Aorta (tissue), 5 donors: ENCODE measurements around the gene ELANE. TPM values are rescaled to one million over a fixed set of nuclear protein-coding genes. Genes with fewer than 3 reads are reported as not detected.
A peak's percentile ranks its signal among the peaks of the same experiment; 100 is the strongest.

Experiments used
- ATAC-seq: fragments of 200-7000 bp; cut with Tn5 transposase; one replicate; pipeline ENCODE4 v1.9.1; 2022; ENCODE audit warnings: moderate library complexity; ENCODE audit not compliant: low FRiP score
- DNase-seq, 2 donors: peaks; one replicate each; pipeline ENCODE4 v3.0.0-alpha.2; 2020
- H3K27ac ChIP-seq, 2 donors: one replicate each; pipeline ENCODE4 v1.5.1; 2013; ENCODE audit warnings: low read length in 2 of 2, mild to moderate bottlenecking in 2 of 2, moderate library complexity in 2 of 2, control low read depth in 1 of 2, inconsistent platforms in 1 of 2, low read depth in 1 of 2
- H3K27me3 ChIP-seq, 2 donors: one replicate each; pipeline ENCODE4 v1.6.1; 2013; ENCODE audit warnings: control low read depth in 1 of 2, low read length in 1 of 2, mild to moderate bottlenecking in 1 of 2, moderate library complexity in 1 of 2; ENCODE audit not compliant: insufficient read depth in 2 of 2, control insufficient read depth in 1 of 2
- H3K36me3 ChIP-seq, 2 donors: one replicate each; pipeline ENCODE4 v1.6.1; 2013; ENCODE audit warnings: control low read depth in 1 of 2, low read length in 1 of 2, mild to moderate bottlenecking in 1 of 2; ENCODE audit not compliant: insufficient read depth in 2 of 2, control insufficient read depth in 1 of 2
- H3K4me1 ChIP-seq, 2 donors: one replicate each; pipeline ENCODE4 v1.6.1; 2013; ENCODE audit warnings: low read length in 2 of 2, control low read depth in 1 of 2, mild to moderate bottlenecking in 1 of 2, moderate library complexity in 1 of 2; ENCODE audit not compliant: insufficient read depth in 2 of 2, control insufficient read depth in 1 of 2
- H3K4me3 ChIP-seq, 2 donors: one replicate each; pipeline ENCODE4 v1.5.1; 2013; ENCODE audit warnings: low read length in 2 of 2, control low read depth in 1 of 2, mild to moderate bottlenecking in 1 of 2
- H3K9me3 ChIP-seq: one replicate; pipeline ENCODE4 v1.6.1; 2013; ENCODE audit warnings: mild to moderate bottlenecking, low read length; ENCODE audit not compliant: control insufficient read depth
- WGBS, 2 donors: extraction: QIAGEN DNeasy Blood & Tissue Kit; methylation state at CpG; one replicate each; pipeline ENCODE4 v1.1.7; 2013; 5-methylcytosine and 5-hydroxymethylcytosine counted together
- intact Hi-C, 2 donors: fragments of 100-400 bp; cut with DNase I; formaldehyde crosslinking; loops; one replicate each; pipeline versions ENCODE4 v1.14.2 to v1.15.0; 2022
- polyA plus RNA-seq, 2 donors: library from polyadenylated mRNA; stranded (reverse); fragments of 200-250 nt; gene quantifications; one replicate each; pipeline ENCODE4 v1.2.3, GENCODE V29; 2013
- total RNA-seq, 2 donors: library from RNA; stranded (reverse); fragmentation: NEBNext Ultra II Directional; extraction: Animal tissue kit (Norgen Biotek cat#: 25700); gene quantifications; one replicate each; pipeline ENCODE4 v1.2.1, GENCODE V29; 2021
- donor health status: healthy with polysubstance abuse.
- donor health status: Bipolar disorder and iron deficiency.
- donor health status: DM: no; HTN: no; CAD: no.
- donor health status: DM: no; HTN: no; CAD: no.
- donor health status: DM: yes; HTN: yes; CAD: no.

Gene ELANE
- total and polyA plus RNA-seq, 4 donors = 2.0 TPM; not detected in 3

DNA sequence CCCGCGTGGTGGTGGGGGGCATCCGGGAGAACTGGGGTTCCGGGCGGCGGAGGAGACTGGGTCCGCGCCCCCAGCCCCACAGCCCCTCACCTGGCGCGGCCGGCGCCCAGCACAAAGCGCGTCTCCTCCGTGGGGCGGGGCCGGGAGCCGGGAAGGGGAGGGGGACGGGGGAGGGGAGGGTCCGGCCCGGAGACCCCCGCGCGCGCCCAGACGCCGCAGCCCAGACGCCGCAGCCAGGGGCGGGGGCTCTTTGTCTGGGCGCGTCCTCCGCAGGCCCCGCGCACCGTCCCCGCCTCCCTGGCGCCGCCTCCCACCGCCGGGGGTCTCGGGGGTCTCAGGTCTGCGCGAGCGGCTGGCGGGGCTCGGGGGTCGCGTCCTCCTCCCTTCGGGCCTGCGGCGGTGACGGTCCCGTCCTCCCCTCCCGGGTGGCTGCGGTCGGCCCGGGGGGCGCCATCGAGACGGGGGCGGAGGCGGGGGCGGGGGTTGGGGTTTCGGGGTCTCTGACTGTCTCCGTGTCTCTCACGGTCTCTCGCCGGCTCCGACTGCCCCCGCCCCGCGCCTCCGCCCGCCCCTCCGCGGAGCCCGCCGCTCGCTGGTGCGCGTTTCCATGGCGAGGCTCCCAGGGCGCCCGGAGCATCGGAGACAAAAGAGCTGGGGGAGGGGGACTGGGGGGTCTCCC is 30.1 kb upstream of the ELANE start, which contains the start of gene PLPPR3:
TSS of gene PLPPR3 (minus strand) at position 131 of the 679 bp plus-strand sequence. CDS start 396 bp downstream, outside the sequence.
- ATAC-seq (no peak), DNase-seq (no peak)
- intact Hi-C loops = no loop called here
- Histone ChIP-seq H3K4me1 (no peaks in the 10 kb centered on the region), H3K36me3 (no peaks in the 10 kb centered on the region), H3K27ac (no peak within 1 kb of the TSS), H3K9me3 (no peaks in the 10 kb centered on the region), H3K4me3 (no peak within 1 kb of the TSS), H3K27me3 (no peaks in the 10 kb centered on the region)
- WGBS, 2 donors = 1% methylated on average over 38 to 86 of the region's 86 CpGs

DNA sequence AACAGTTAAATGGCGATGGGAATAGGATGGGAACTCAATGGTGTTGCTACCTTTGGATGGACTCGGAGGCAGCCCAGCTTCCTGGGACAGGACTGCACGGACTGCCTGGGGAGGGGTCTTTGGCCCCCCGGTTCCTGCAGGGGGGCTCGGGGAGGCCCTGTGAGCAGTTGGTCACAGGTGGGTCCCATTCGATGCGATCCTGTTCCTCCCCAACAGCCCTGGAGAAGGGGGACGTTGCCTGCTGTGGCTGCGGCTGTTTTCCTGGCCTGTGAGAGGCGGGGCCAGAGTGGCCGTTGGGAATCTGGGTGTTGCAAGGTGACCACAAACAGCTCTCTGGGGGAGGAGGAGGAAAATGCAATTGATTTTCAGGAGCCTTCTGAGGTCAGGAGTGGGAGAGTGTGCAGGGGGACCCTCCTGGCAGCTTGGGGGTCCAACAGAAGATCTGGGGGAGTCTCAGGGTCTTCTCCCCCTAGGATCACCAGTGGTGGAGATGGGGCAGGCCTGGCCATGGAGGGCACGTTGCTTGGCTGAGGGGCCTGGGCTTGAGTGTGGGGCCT is 28.5 kb upstream of the ELANE start:
- H3K27ac ChIP-seq = no peak overlapping the region
- no peaks in the 10 kb centered on the region for H3K36me3 ChIP-seq
- no peaks in the 10 kb centered on the region for H3K4me1 ChIP-seq
- no peaks in the 10 kb centered on the region for H3K27me3 ChIP-seq
- no peak for DNase-seq
- no peak for ATAC-seq
- intact Hi-C loops = no loop called here
- WGBS, 2 donors = 60 to 68% methylated on average over 12 of the region's 12 CpGs
- no peaks in the 10 kb centered on the region for H3K9me3 ChIP-seq
- H3K4me3 ChIP-seq = no peak overlapping the region

DNA sequence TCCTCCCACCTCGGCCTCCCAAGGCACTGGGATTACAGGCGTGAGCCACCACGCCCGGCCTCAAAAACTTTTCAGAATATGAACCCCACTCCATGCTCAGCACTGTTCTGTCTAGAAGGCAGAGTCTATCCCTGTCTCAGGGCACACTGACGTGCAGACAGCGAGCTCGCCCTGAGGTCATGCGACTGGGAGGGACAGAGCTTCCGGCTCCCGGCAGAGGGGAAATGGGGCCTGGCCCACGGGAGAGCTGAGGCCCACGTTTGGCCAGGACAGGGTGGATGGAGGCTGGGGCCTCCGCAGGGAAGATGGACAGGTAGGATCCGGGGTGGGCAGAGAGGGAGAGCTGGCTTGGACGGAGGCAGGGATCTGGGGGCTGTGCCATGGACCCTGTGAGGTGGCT is 27.2 kb upstream of the ELANE start:
- intact Hi-C loops = no loop called here
- ATAC-seq = no peak
- H3K27ac ChIP-seq = no peak overlapping the region
- H3K9me3 ChIP-seq = no peaks in the 10 kb centered on the region
- WGBS, 2 donors = 82 to 84% methylated on average over 15 of the region's 15 CpGs
- peak in 1 of 2 donors; percentile 71 for DNase-seq
- no peaks in the 10 kb centered on the region for H3K4me1 ChIP-seq
- H3K27me3 ChIP-seq = no peaks in the 10 kb centered on the region
- no peaks in the 10 kb centered on the region for H3K36me3 ChIP-seq
- H3K4me3 ChIP-seq = no peak overlapping the region

DNA sequence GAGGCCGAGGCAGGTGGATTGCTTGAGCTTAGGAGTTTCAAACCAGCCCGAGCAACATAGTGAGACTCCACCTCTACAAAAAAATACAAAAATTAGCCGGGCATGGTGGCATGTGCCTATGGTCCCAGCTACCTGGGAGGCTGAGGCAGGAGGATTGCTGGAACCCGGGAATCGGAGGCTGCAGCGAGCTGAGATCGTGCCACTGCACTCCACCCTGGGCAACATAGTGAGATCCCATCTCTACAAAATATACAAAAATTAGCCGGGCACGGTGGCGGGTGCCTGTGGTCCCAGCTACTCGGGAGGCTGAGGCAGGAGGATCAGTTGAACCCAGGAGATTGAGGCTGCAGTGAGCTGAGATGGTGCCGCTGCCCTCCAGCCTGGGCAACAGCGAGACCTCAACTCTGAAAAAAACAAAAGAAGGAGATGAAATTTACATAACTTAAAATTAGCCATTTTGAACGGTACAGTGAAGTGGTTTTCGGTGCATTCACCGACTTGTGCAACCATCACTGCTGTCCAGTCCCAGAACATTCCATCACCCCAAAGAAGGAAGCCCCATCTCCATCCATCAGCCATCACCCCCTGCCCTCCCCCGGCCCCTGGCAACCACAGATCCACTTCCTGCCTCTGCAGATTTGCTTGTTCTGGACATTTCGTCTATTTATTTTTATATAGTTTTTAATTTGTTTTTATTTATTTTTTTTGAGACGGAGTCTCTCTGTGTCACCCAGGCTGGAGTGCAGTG is 26.0 kb upstream of the ELANE start:
- Histone ChIP-seq H3K27me3 (no peaks in the 10 kb centered on the region), H3K4me3 (no peak overlapping the region), H3K36me3 (no peaks in the 10 kb centered on the region), H3K9me3 (no peaks in the 10 kb centered on the region), H3K4me1 (no peaks in the 10 kb centered on the region), H3K27ac (no peak overlapping the region)
- DNase-seq (no peak), ATAC-seq (no peak)
- intact Hi-C loops = no loop called here
- WGBS, 2 donors = 77 to 78% methylated on average over 19 of the region's 19 CpGs

GRCh38 chr19:827314-827709 is 24.8 kb upstream of the ELANE start:
- Histone ChIP-seq H3K4me1 (no peaks in the 10 kb centered on the region), H3K9me3 (no peaks in the 10 kb centered on the region), H3K4me3 (no peak overlapping the region), H3K36me3 (no peaks in the 10 kb centered on the region), H3K27ac (no peak overlapping the region), H3K27me3 (no peaks in the 10 kb centered on the region)
- intact Hi-C loops = no loop called here
- WGBS, 2 donors = 86 to 90% methylated on average over 11 of the region's 11 CpGs
- ATAC-seq = no peak
- DNase-seq = no peak

GRCh38 chr19:827710-828321 is 24.3 kb upstream of the ELANE start, which contains the start of gene AZU1:
AZU1 (plus strand) TSS chr19:827837; CDS start chr19:827847, 10 bp downstream.
- WGBS, 2 donors = 73 to 74% methylated on average over 30 to 33 of the region's 33 CpGs
- intact Hi-C loops = no loop called here
- Histone ChIP-seq H3K9me3 (no peaks in the 10 kb centered on the region), H3K27ac (no peak within 1 kb of the TSS), H3K27me3 (no peaks in the 10 kb centered on the region), H3K4me1 (no peaks in the 10 kb centered on the region), H3K36me3 (no peaks in the 10 kb centered on the region), H3K4me3 (no peak within 1 kb of the TSS)
- DNase-seq (peak in 1 of 2 donors; percentile 78), ATAC-seq (peak; percentile 38)

- Histone ChIP-seq H3K9me3 (peaks cover 1% of the 10 kb centered on the region), H3K4me3 (no peak overlapping the region), H3K4me1 (no peaks in the 10 kb centered on the region), H3K27me3 (no peaks in the 10 kb centered on the region), H3K36me3 (no peaks in the 10 kb centered on the region), H3K27ac (no peak overlapping the region)
- no peak for DNase-seq
- intact Hi-C loops = no loop called here
- ATAC-seq = no peak
- 76 to 80% methylated on average over 17 to 18 of the region's 18 CpGs for WGBS, 2 donors
Measured at GRCh38 chr19:829129-829758, 22.9 kb upstream of the ELANE start.
